Gastroesophageal sphincter (tissue), 4 donors: ENCODE data around the gene SLC12A4. TPM values are rescaled to one million over a fixed set of nuclear protein-coding genes. Genes with fewer than 3 reads are reported as not detected.

Source experiments
- ATAC-seq: fragments of 150-250 bp; one replicate; pipeline ENCODE4 v1.9.1; 2016; ENCODE audit warnings: mild to moderate bottlenecking, moderate library complexity
- H3K27ac ChIP-seq, 4 donors: fragments of 200-600 bp; sonication (generic) in 3 of 4; 1 replicate in 3 of 4; 2 replicates in 1 of 4; pipeline ENCODE4 v1.5.1; 2016 to 2019
- H3K27me3 ChIP-seq: fragments of 200-600 bp; sonication (generic); one replicate; pipeline ENCODE4 v1.5.1; 2019
- H3K36me3 ChIP-seq, 2 donors: fragments of 200-600 bp; sonication (generic); one replicate each; pipeline ENCODE4 v1.5.1; 2019; ENCODE audit warnings: control low read depth in 1 of 2
- H3K4me1 ChIP-seq, 3 donors: fragments of 200-600 bp; sonication (generic); 1 replicate in 2 of 3; 2 replicates in 1 of 3; pipeline ENCODE4 v1.5.1; 2016 to 2019; ENCODE audit warnings: control low read depth in 2 of 3
- H3K4me3 ChIP-seq, 2 donors: fragments of 200-600 bp; sonication (generic); one replicate each; pipeline ENCODE4 v1.5.1; 2019; ENCODE audit warnings: mild to moderate bottlenecking in 1 of 2, moderate library complexity in 1 of 2
- H3K9me3 ChIP-seq, 3 donors: fragments of 200-600 bp; sonication (generic); one replicate each; pipeline ENCODE4 v1.5.1; 2017 to 2019; ENCODE audit warnings: control low read depth in 2 of 3
- EP300 ChIP-seq: sonication (generic); formaldehyde crosslinking; IDR thresholded peaks from one replicate; pipeline ENCODE4 v1.6.1; 2017; ENCODE audit warnings: antibody characterized with exemption, mild to moderate bottlenecking
- POLR2A ChIP-seq, 2 donors: fragments of 450-650 bp; IDR thresholded peaks; one replicate each; pipeline ENCODE4 v1.6.1; 2017; ENCODE audit warnings: antibody characterized with exemption in 2 of 2, mild to moderate bottlenecking in 2 of 2, moderate library complexity in 1 of 2
- POLR2AphosphoS5 ChIP-seq: sonication (generic); formaldehyde crosslinking; IDR thresholded peaks from one replicate; pipeline ENCODE4 v1.6.1; 2017; ENCODE audit warnings: antibody characterized with exemption
- WGBS, 2 donors: methylation state at CpG; one replicate each; pipeline ENCODE4 v1.1.5; 2018; ENCODE audit warnings: low coverage in 1 of 2; 5-methylcytosine and 5-hydroxymethylcytosine counted together
- total RNA-seq, 4 donors: library from RNA; depleted of rRNA; stranded (reverse); fragments of >200 nt; gene quantifications; one replicate each; pipeline ENCODE4 v1.1.0, GENCODE V29; 2016
- TF ChIP-seq, protein P1 (sequence below), 4 experiments: fragments of 200-600 bp in 2 of 4; fragments of 450-650 bp in 2 of 4; sonication (generic) in 1 of 4; IDR thresholded peaks; one replicate each; pipeline ENCODE4 v1.5.1; 2017 to 2019; ENCODE audit warnings: antibody characterized with exemption in 4 of 4, mild to moderate bottlenecking in 2 of 4, moderate library complexity in 2 of 4

The SLC12A4 gene
- total RNA-seq, 4 donors from 2014 or later: 54.7 to 121 (median 64.0) TPM

DNA sequence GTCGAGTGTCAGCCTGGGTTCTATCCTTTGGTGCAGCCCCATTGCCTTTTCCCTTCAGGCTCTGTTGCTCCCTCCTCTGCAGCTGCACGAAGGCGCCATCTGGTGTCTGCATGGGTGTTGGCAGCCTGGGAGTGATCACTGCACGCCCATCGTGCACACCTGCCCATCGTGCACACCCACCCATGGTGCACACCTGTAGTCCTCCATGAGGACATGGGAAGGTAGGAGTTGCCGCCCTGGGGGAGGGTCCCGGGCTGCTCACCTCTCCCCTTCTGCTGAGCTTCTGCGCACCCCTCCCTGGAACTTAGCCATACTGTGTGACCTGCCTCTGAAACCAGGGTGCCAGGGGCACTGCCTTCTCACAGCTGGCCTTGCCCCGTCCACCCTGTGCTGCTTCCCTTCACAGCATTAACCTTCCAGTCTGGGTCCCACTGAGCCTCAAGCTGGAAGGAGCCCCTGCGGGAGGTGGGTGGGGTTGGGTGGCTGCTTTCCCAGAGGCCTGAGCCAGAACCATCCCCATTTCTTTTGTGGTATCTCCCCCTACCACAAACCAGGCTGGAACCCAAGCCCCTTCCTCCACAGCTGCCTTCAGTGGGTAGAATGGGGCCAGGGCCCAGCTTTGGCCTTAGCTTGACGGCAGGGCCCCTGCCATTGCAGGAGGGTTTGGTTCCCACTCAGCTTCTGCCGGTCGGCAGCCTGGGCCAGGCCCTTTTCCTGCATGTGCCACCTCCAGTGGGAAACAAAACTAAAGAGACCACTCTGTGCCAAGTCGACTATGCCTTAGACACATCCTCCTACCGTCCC lies 39.7 kb downstream of the SLC12A4 start:
- peak; percentile 56 for ATAC-seq
- 13 to 43% methylated on average over 1 to 3 of the region's 16 CpGs for WGBS, 2 donors
- TF ChIP-seq, protein P1, sequence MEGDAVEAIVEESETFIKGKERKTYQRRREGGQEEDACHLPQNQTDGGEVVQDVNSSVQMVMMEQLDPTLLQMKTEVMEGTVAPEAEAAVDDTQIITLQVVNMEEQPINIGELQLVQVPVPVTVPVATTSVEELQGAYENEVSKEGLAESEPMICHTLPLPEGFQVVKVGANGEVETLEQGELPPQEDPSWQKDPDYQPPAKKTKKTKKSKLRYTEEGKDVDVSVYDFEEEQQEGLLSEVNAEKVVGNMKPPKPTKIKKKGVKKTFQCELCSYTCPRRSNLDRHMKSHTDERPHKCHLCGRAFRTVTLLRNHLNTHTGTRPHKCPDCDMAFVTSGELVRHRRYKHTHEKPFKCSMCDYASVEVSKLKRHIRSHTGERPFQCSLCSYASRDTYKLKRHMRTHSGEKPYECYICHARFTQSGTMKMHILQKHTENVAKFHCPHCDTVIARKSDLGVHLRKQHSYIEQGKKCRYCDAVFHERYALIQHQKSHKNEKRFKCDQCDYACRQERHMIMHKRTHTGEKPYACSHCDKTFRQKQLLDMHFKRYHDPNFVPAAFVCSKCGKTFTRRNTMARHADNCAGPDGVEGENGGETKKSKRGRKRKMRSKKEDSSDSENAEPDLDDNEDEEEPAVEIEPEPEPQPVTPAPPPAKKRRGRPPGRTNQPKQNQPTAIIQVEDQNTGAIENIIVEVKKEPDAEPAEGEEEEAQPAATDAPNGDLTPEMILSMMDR (IDR thresholded peaks at IDR 0.05): peak in 3 of 4 experiments; percentile 73 to 88 (median 84)
- no peak for TF ChIP-seq POLR2AphosphoS5
- H3K27ac ChIP-seq: no peak overlapping the region
- no peak overlapping the region for H3K4me3 ChIP-seq
- no peaks in the 10 kb centered on the region for H3K9me3 ChIP-seq
- peaks cover 0 to 66% of the 10 kb centered on the region in 2 donors for H3K36me3 ChIP-seq
- H3K4me1 ChIP-seq: peaks cover 0 to 40% (median 5%) of the 10 kb centered on the region in 3 donors
- H3K27me3 ChIP-seq: no peaks in the 10 kb centered on the region

DNA sequence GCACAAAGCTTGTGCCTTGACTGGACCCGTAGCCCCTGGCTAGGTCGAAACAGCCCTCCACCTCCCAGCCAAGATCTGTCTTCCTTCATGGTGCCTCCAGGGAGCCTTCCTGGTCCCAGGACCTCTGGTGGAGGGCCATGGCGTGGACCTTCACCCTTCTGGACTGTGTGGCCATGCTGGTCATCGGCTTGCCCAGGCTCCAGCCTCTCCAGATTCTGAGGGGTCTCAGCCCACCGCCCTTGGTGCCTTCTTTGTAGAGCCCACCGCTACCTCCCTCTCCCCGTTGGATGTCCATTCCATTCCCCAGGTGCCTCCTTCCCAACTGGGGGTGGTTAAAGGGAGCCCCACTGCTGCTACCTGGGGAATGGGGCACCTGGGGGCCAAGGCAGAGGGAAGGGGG lies 40.3 kb downstream of the SLC12A4 start:
- Histone ChIP-seq H3K4me1 (peaks cover 0 to 46% (median 5%) of the 10 kb centered on the region in 3 donors), H3K27me3 (no peaks in the 10 kb centered on the region), H3K4me3 (no peak overlapping the region), H3K9me3 (no peaks in the 10 kb centered on the region), H3K36me3 (peaks cover 0 to 70% of the 10 kb centered on the region in 2 donors), H3K27ac (no peak overlapping the region)
- no peak for ATAC-seq
- TF ChIP-seq EP300 (no peak), POLR2AphosphoS5 (no peak), POLR2A (IDR thresholded peaks at IDR 0.05) (no peak)
- TF ChIP-seq, protein P1 (IDR thresholded peaks at IDR 0.05): no peak
- WGBS, 2 donors: 65 to 100% methylated on average over 1 to 4 of the region's 7 CpGs

DNA sequence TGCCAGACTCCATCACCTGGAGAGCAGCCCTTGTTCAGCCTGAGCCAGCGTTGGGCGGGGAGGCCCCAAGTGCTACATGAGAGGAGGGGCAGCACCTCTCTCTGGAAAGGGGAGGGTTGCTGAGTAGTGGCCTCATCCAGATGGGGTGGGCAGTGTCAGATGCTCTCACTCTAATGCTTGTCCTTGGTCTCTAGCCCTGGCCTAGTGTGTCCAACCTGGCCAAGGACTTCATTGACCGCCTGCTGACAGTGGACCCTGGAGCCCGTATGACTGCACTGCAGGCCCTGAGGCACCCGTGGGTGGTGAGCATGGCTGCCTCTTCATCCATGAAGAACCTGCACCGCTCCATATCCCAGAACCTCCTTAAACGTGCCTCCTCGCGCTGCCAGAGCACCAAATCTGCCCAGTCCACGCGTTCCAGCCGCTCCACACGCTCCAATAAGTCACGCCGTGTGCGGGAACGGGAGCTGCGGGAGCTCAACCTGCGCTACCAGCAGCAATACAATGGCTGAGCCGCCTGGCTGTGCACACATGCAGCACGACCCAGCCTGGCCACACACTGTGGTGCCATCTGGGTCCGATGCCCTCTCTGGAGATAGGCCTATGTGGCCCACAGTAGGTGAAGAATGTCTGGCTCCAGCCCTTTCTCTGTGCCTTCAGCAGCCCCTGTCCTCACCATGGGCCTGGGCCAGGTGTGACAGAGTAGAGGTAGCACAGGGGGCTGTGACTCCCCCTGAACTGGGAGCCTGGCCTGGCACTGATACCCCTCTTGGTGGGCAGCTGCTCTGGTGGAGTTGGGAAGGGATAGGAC lies 41.1 kb downstream of the SLC12A4 start:
- no peak overlapping the region for H3K4me3 ChIP-seq
- ATAC-seq: no peak
- peaks cover 0 to 70% of the 10 kb centered on the region in 2 donors for H3K36me3 ChIP-seq
- H3K27me3 ChIP-seq: no peaks in the 10 kb centered on the region
- WGBS, 2 donors: 96% methylated on average over 9 of the region's 22 CpGs; no CpG with 5 or more reads in 1 of the 2 donors
- peak overlapping the region in 2 of 4 donors; percentile 9 to 65 for H3K27ac ChIP-seq
- no peaks in the 10 kb centered on the region for H3K9me3 ChIP-seq
- H3K4me1 ChIP-seq: peaks cover 0 to 54% (median 10%) of the 10 kb centered on the region in 3 donors
- TF ChIP-seq POLR2AphosphoS5 (no peak), EP300 (no peak), POLR2A (IDR thresholded peaks at IDR 0.05) (no peak)
- TF ChIP-seq, protein P1 (IDR thresholded peaks at IDR 0.05): no peak

DNA sequence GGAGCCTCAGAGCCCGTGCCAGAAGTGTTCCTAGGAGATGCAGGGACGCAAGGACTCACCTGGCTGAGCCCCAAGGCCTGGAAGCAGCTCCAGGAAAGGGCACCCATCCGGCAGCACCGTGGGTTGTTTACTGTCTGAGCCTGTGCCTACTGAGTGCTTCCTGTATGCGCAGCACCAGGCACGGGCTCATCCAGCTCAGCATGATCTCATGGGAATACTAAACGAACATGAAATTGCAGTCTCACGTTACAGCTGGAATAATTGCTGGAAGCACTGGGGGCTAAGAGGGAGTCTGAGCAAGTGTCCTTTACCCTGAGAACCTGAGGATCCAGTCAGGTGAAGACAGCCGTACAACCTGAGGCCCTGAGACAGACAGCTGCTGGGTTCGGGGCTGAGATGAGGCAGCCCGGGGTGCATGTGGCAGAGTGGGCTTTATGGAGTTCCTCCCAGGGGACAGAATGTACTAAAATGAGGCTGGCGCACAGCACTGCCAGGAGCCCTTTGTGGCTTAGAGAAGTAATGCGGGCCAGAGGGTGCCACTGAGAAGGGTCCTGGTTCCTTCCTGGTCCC lies 42.2 kb downstream of the SLC12A4 start:
- Histone ChIP-seq H3K27me3 (no peaks in the 10 kb centered on the region), H3K36me3 (peaks cover 0 to 59% of the 10 kb centered on the region in 2 donors), H3K4me1 (peaks cover 0 to 64% (median 12%) of the 10 kb centered on the region in 3 donors), H3K4me3 (no peak overlapping the region), H3K27ac (peak overlapping the region in 3 of 4 donors; percentile 31 to 65 (median 60)), H3K9me3 (no peaks in the 10 kb centered on the region)
- no peak for ATAC-seq
- TF ChIP-seq POLR2A (IDR thresholded peaks at IDR 0.05): no peak
- no peak for TF ChIP-seq EP300
- TF ChIP-seq POLR2AphosphoS5: no peak
- TF ChIP-seq, protein P1 (IDR thresholded peaks at IDR 0.05): no peak
- WGBS, 2 donors: 33 to 45% methylated on average over 1 to 5 of the region's 13 CpGs
